Measurements from ENCODE around the gene TCEAL1. TPM values are rescaled to one million over a fixed set of nuclear protein-coding genes. Genes with fewer than 3 reads are reported as not detected.

TCEAL1 gene
- total and polyA plus RNA-seq, 2 of the 13 experiments (the other 11 are each of a cell fraction or from before 2014, with no cell fraction given), result 11.2 to 14.8 TPM

DNA sequence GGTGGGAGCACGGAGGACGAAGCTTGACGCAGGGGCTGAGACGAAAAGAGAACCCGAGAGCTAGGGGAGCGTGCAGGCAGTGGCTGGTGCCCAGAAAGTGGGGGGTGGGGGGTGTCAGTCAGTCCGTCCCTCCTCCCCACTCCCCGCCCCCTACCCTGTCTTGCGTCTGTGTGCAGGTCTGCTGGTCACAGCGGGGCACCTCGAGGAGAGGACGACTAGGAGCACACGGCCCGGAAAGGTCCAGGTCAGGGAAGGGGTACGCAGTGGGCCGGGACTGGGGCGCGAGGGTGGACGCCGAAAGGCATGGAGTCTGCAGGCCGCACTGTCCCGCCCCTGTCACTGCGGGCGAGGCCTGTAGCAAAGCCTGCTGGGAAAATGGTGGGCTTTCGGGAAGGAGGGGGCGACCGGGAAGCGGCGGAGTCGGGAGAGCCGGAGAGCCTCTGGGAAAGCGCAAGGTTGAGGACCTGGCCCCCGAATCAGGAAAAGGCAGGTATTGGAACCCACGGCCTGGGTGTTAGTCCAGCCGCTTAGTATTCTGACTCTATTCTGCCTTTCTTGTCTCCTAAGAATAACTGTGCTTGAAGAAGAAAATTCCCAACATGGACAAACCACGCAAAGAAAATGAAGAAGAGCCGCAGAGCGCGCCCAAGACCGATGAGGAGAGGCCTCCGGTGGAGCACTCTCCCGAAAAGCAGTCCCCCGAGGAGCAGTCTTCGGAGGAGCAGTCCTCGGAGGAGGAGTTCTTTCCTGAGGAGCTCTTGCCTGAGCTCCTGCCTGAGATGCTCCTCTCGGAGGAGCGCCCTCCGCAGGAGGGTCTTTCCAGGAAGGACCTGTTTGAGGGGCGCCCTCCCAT lies 769 bp downstream of the TCEAL1 start (continued):
- TF ChIP-seq PRPF4 (IDR thresholded peaks at IDR 0.05; ENCODE audit: low read depth, low read length, poor library complexity, severe bottlenecking), result no peak
- no peak for TF ChIP-seq ZNF713 (CRISPR knock-in tag; IDR thresholded peaks at IDR 0.05)
- TF ChIP-seq ZMYM2 (CRISPR knock-in tag; IDR thresholded peaks at IDR 0.05), result no peak
- TF ChIP-seq RFX5 (IDR thresholded peaks at IDR 0.05; ENCODE audit: low read depth, low read length), result no peak
- no peak for TF ChIP-seq ZNF501 (CRISPR knock-in tag; IDR thresholded peaks at IDR 0.05)
- no peak for TF ChIP-seq MEIS1 (CRISPR knock-in tag; IDR thresholded peaks at IDR 0.05; ENCODE audit: borderline replicate concordance)
- TF ChIP-seq ZFX (CRISPR knock-in tag; IDR thresholded peaks at IDR 0.05; ENCODE audit: low read depth), result peak; percentile 94
- no peak for TF ChIP-seq ZNF850 (CRISPR knock-in tag; conservative IDR thresholded peaks at IDR 0.05)
- no peak for TF ChIP-seq FOXA1 (IDR thresholded peaks at IDR 0.05)
- no peak for TF ChIP-seq FOXA1 (CRISPR knock-in tag; IDR thresholded peaks at IDR 0.05)
- TF ChIP-seq ZNF367 (CRISPR knock-in tag; IDR thresholded peaks at IDR 0.05; ENCODE audit: borderline replicate concordance), result no peak
- TF ChIP-seq RAD21 (CRISPR knock-in tag; IDR thresholded peaks at IDR 0.05), result no peak
- TF ChIP-seq CHD2 (IDR thresholded peaks at IDR 0.05; ENCODE audit: low read depth, low read length), result no peak
- no peak for TF ChIP-seq NR1H2 (CRISPR knock-in tag; IDR thresholded peaks at IDR 0.05; ENCODE audit: borderline replicate concordance, low read depth)
- TF ChIP-seq ZNF773 (CRISPR knock-in tag; IDR thresholded peaks at IDR 0.05; ENCODE audit: borderline replicate concordance), result no peak
- TF ChIP-seq SP4 (CRISPR knock-in tag; IDR thresholded peaks at IDR 0.05), result no peak
- TF ChIP-seq, protein P1, sequence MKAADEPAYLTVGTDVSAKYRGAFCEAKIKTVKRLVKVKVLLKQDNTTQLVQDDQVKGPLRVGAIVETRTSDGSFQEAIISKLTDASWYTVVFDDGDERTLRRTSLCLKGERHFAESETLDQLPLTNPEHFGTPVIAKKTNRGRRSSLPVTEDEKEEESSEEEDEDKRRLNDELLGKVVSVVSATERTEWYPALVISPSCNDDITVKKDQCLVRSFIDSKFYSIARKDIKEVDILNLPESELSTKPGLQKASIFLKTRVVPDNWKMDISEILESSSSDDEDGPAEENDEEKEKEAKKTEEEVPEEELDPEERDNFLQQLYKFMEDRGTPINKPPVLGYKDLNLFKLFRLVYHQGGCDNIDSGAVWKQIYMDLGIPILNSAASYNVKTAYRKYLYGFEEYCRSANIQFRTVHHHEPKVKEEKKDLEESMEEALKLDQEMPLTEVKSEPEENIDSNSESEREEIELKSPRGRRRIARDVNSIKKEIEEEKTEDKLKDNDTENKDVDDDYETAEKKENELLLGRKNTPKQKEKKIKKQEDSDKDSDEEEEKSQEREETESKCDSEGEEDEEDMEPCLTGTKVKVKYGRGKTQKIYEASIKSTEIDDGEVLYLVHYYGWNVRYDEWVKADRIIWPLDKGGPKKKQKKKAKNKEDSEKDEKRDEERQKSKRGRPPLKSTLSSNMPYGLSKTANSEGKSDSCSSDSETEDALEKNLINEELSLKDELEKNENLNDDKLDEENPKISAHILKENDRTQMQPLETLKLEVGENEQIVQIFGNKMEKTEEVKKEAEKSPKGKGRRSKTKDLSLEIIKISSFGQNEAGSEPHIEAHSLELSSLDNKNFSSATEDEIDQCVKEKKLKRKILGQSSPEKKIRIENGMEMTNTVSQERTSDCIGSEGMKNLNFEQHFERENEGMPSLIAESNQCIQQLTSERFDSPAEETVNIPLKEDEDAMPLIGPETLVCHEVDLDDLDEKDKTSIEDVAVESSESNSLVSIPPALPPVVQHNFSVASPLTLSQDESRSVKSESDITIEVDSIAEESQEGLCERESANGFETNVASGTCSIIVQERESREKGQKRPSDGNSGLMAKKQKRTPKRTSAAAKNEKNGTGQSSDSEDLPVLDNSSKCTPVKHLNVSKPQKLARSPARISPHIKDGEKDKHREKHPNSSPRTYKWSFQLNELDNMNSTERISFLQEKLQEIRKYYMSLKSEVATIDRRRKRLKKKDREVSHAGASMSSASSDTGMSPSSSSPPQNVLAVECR (CRISPR knock-in tag; IDR thresholded peaks at IDR 0.05; ENCODE audit: borderline replicate concordance), result no peak
- no peak for TF ChIP-seq SMYD3 (CRISPR knock-in tag; IDR thresholded peaks at IDR 0.05)
- no peak for TF ChIP-seq PAF1 (CRISPR knock-in tag; IDR thresholded peaks at IDR 0.05)
- TF ChIP-seq ZNF772 (CRISPR knock-in tag; IDR thresholded peaks at IDR 0.05), result no peak
- no peak for TF ChIP-seq HES4 (CRISPR knock-in tag; IDR thresholded peaks at IDR 0.05; ENCODE audit: borderline replicate concordance)
- no peak for TF ChIP-seq ZNF350 (CRISPR knock-in tag; IDR thresholded peaks at IDR 0.05; ENCODE audit: borderline replicate concordance, low read depth)
- TF ChIP-seq, protein P2, sequence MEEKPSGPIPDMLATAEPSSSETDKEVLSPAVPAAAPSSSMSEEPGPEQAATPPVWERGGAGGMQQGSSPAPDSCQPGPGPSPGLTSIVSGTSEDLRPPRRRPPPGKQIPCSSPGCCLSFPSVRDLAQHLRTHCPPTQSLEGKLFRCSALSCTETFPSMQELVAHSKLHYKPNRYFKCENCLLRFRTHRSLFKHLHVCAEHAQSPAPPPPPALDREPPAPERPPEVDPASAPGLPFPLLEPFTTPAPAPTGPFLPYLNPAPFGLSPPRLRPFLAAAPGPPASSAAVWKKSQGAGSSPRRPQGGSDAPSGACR (CRISPR knock-in tag; IDR thresholded peaks at IDR 0.05), result no peak
- TF ChIP-seq ZNF143 (CRISPR knock-in tag; IDR thresholded peaks at IDR 0.05), result peak; percentile 86
- TF ChIP-seq ZFP36L1 (CRISPR knock-in tag; IDR thresholded peaks at IDR 0.05), result no peak
